GM23338 (cell line): ENCODE data around the gene MTA1. TPM values are rescaled to one million over a fixed set of nuclear protein-coding genes. Genes with fewer than 3 reads are reported as not detected.

Source experiments
- ATAC-seq: fragments of 200-7000 bp; cut with Tn5 transposase; 3 replicates; pipeline ENCODE4 v1.9.1; 2020
- DNase-seq: peaks from one replicate; pipeline ENCODE4 v3.0.0-alpha.2; 2015; ENCODE audit warnings: low spot score
- H2AFZ ChIP-seq: fragments of 200-600 bp; sonication (generic); 2 replicates; pipeline ENCODE4 v1.8.0; 2016; ENCODE audit warnings: antibody characterized with exemption, mild to moderate bottlenecking, moderate library complexity
- H3F3A ChIP-seq: fragments of 200-600 bp; sonication (generic); replicated peaks from 2 replicates; pipeline ENCODE4 v1.8.0; 2017; ENCODE audit warnings: antibody characterized with exemption, mixed run types, low read depth
- H3K27ac ChIP-seq: fragments of 200-600 bp; sonication (generic); 2 replicates; pipeline ENCODE4 v1.6.1; 2016; ENCODE audit warnings: low read depth
- H3K27me3 ChIP-seq: fragments of 200-600 bp; sonication (generic); 2 replicates; pipeline ENCODE4 v1.8.0; 2016; ENCODE audit warnings: mild to moderate bottlenecking, mixed run types, moderate library complexity; ENCODE audit not compliant: insufficient read depth
- H3K36me3 ChIP-seq: fragments of 200-600 bp; sonication (generic); 2 replicates; pipeline ENCODE4 v1.8.0; 2016; ENCODE audit warnings: mild to moderate bottlenecking; ENCODE audit not compliant: insufficient read depth
- H3K4me1 ChIP-seq: fragments of 200-600 bp; sonication (generic); 2 replicates; pipeline ENCODE4 v1.8.0; 2016; ENCODE audit warnings: mild to moderate bottlenecking, moderate library complexity; ENCODE audit not compliant: insufficient read depth
- H3K4me2 ChIP-seq: fragments of 200-600 bp; sonication (generic); 2 replicates; pipeline ENCODE4 v1.7.1; 2017; ENCODE audit warnings: mixed run types
- H3K4me3 ChIP-seq: fragments of 200-600 bp; sonication (generic); 2 replicates; pipeline ENCODE4 v1.6.1; 2016; ENCODE audit warnings: mixed run types
- H3K79me2 ChIP-seq: fragments of 200-600 bp; sonication (generic); replicated peaks from 2 replicates; pipeline ENCODE4 v1.8.0; 2017; ENCODE audit warnings: mild to moderate bottlenecking; ENCODE audit not compliant: insufficient read depth
- H3K9me2 ChIP-seq: fragments of 200-600 bp; sonication (generic); 2 replicates; pipeline ENCODE4 v1.8.0; 2017; ENCODE audit not compliant: insufficient read depth
- H4K20me1 ChIP-seq: fragments of 200-600 bp; sonication (generic); replicated peaks from 2 replicates; pipeline ENCODE4 v1.8.0; 2017; ENCODE audit warnings: mild to moderate bottlenecking; ENCODE audit not compliant: insufficient read depth
- H3K27ac Mint-ChIP-seq: 2 replicates; pipeline ENCODE4 v1.8.0; 2020; ENCODE audit warnings: inconsistent platforms, mild to moderate bottlenecking, moderate library complexity, mixed read lengths
- H3K27me3 Mint-ChIP-seq: 3 replicates; pipeline ENCODE4 v1.8.0; 2022; ENCODE audit warnings: low read depth, mild to moderate bottlenecking, moderate library complexity, mixed read lengths, inconsistent platforms; ENCODE audit not compliant: insufficient read depth, poor library complexity
- H3K36me3 Mint-ChIP-seq: 3 replicates; pipeline ENCODE4 v1.8.0; 2021; ENCODE audit warnings: low read depth, mild to moderate bottlenecking, inconsistent platforms, moderate library complexity, mixed read lengths
- H3K4me1 Mint-ChIP-seq: 3 replicates; pipeline ENCODE4 v1.8.0; 2020; ENCODE audit warnings: mild to moderate bottlenecking, inconsistent platforms, mixed read lengths
- H3K4me3 Mint-ChIP-seq: 3 replicates; pipeline ENCODE4 v1.8.0; 2021; ENCODE audit warnings: moderate library complexity, mild to moderate bottlenecking, inconsistent platforms, mixed read lengths
- H3K9me3 Mint-ChIP-seq: 3 replicates; pipeline ENCODE4 v1.8.0; 2020; ENCODE audit warnings: moderate library complexity, mild to moderate bottlenecking, inconsistent platforms, mixed read lengths
- CREB1 ChIP-seq: fragments of 250-450 bp; sonication (Bioruptor Pico); IDR thresholded peaks from 2 replicates; pipeline ENCODE4 v1.5.0; 2020; ENCODE audit warnings: low read depth, mild to moderate bottlenecking, moderate library complexity
- CTCF ChIP-seq, 2 experiments: fragments of 200-600 bp in 1 of 2; sonication (generic) in 1 of 2; conservative IDR thresholded peaks; 2 replicates each; pipeline versions ENCODE4 v1.5.1 to v1.6.1; 2016 to 2017; ENCODE audit warnings: antibody characterized with exemption in 2 of 2, low read depth in 2 of 2, mild to moderate bottlenecking in 2 of 2, moderate library complexity in 1 of 2
- ETS1 ChIP-seq: IDR thresholded peaks from 2 replicates; pipeline ENCODE4 v1.6.1; 2016; ENCODE audit warnings: antibody characterized with exemption
- EZH2phosphoT487 ChIP-seq: fragments of 200-600 bp; sonication (generic); IDR thresholded peaks from one replicate; pipeline ENCODE4 v1.8.1; 2018; ENCODE audit warnings: antibody characterized with exemption; ENCODE audit not compliant: unreplicated experiment
- JUNB ChIP-seq: IDR thresholded peaks from one replicate; pipeline ENCODE4 v1.6.1; 2016; ENCODE audit warnings: antibody characterized with exemption; ENCODE audit not compliant: unreplicated experiment
- REST ChIP-seq: IDR thresholded peaks from one replicate; pipeline ENCODE4 v1.6.1; 2018; ENCODE audit warnings: antibody characterized with exemption; ENCODE audit not compliant: unreplicated experiment
- STAT1 ChIP-seq: IDR thresholded peaks from one replicate; pipeline ENCODE4 v1.6.1; 2016; ENCODE audit warnings: antibody characterized with exemption; ENCODE audit not compliant: unreplicated experiment
- ZNF114 ChIP-seq: fragments of 250-450 bp; sonication (Bioruptor Pico); IDR thresholded peaks from 2 replicates; pipeline ENCODE4 v1.5.0; 2020; ENCODE audit warnings: mild to moderate bottlenecking, moderate library complexity
- ZNF331 ChIP-seq: fragments of 250-450 bp; sonication (Bioruptor Pico); IDR thresholded peaks from 2 replicates; pipeline ENCODE4 v1.5.0; 2020; ENCODE audit warnings: low read depth, mild to moderate bottlenecking, moderate library complexity
- ZNF462 ChIP-seq: fragments of 250-450 bp; sonication (Bioruptor Pico); IDR thresholded peaks from 2 replicates; pipeline ENCODE4 v1.5.0; 2020; ENCODE audit warnings: mild to moderate bottlenecking, moderate library complexity
- polyA plus RNA-seq: library from polyadenylated mRNA; unstranded; fragments of >200 nt; fragmentation: Nextera tagmentation; extraction: Ambion mirVana; gene quantifications from 2 replicates; pipeline ENCODE4 v1.2.1, GENCODE V29; 2016
- total RNA-seq: library from RNA; depleted of rRNA; stranded (reverse); fragments of >200 nt; shearing (Covaris generic); gene quantifications from 2 replicates; pipeline ENCODE4 v1.2.3, GENCODE V29; 2014

The MTA1 gene
- total and polyA plus RNA-seq, 2 experiments from 2014 or later: 53.3 to 126 TPM

GRCh38 chr14:105387530-105387922 lies 32.1 kb upstream of the MTA1 start (continued):
- no peak for TF ChIP-seq ZNF462 (CRISPR knock-in tag)
- no peak for TF ChIP-seq ETS1
- no peak for TF ChIP-seq CREB1

GRCh38 chr14:105388110-105388951 lies 31.3 kb upstream of the MTA1 start:
- H3K9me3 Mint-ChIP-seq: no peaks in the 10 kb centered on the region
- ATAC-seq (no peak), DNase-seq (no peak)
- H3K27ac Mint-ChIP-seq: no peak overlapping the region
- Histone ChIP-seq H3K9me2 (no peaks in the 10 kb centered on the region), H3K4me1 (no peaks in the 10 kb centered on the region), H3K79me2 (no peaks in the 10 kb centered on the region), H4K20me1 (no peaks in the 10 kb centered on the region), H3K27ac (no peak overlapping the region), H3F3A (0 out of 2 replicates have a peak, but pooled peaks cover 2% of the 10 kb centered on the region), H3K4me2 (no peak overlapping the region), H3K27me3 (no peaks in the 10 kb centered on the region), H2AFZ (no peak overlapping the region), H3K4me3 (no peak overlapping the region), H3K36me3 (no peaks in the 10 kb centered on the region)
- no peaks in the 10 kb centered on the region for H3K4me1 Mint-ChIP-seq
- no peak overlapping the region for H3K4me3 Mint-ChIP-seq
- peaks cover 12% of the 10 kb centered on the region for H3K27me3 Mint-ChIP-seq
- H3K36me3 Mint-ChIP-seq: peaks cover 6% of the 10 kb centered on the region
- no peak for TF ChIP-seq EZH2phosphoT487
- no peak for TF ChIP-seq CTCF (conservative IDR thresholded peaks at IDR 0.05; ENCODE audit: low read depth in 2 of 2)
- no peak for TF ChIP-seq STAT1
- no peak for TF ChIP-seq JUNB
- TF ChIP-seq REST: no peak
- no peak for TF ChIP-seq ZNF114 (CRISPR knock-in tag)
- TF ChIP-seq ETS1: no peak
- TF ChIP-seq ZNF331: no peak
- no peak for TF ChIP-seq CREB1
